GM12865 (cell line): Measurements from ENCODE around the gene BLMH.

Source experiments
- DNase-seq: peaks from one replicate; pipeline ENCODE4 v3.0.0; 2010; ENCODE audit warnings: low read depth
- H3K4me3 ChIP-seq: 2 replicates; pipeline ENCODE4 v1.5.1; 2011; ENCODE audit warnings: mild to moderate bottlenecking, low read depth, low read length, control low read depth
- TF ChIP-seq, protein P1 (sequence below): IDR thresholded peaks from 2 replicates; pipeline ENCODE4 v1.5.1; 2011; ENCODE audit warnings: low read length, control low read depth, low read depth, inconsistent platforms; ENCODE audit not compliant: insufficient read depth; ENCODE audit errors: missing control alignments

The BLMH gene

DNA sequence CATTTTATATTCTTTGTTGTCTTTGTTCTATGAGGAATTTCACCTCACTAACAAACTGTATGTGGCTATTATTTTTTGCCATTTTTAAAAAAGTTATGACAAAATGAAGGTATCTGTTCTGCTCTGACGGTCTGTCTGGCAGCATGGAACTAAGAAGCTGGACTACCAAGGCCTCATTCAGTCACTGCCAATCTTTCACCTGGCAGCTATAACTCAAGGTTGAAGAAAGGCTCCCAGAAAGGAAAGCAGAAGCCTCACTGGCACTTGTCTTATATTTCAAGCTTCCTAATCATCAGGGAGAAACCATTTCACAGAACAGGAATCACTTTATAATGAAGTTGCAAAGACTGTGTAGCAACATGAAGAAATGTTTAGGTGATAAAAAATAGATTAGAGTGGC lies 37.6 kb downstream of the BLMH start:
- no peak overlapping the region for H3K4me3 ChIP-seq
- no peak for DNase-seq
- TF ChIP-seq, protein P1, sequence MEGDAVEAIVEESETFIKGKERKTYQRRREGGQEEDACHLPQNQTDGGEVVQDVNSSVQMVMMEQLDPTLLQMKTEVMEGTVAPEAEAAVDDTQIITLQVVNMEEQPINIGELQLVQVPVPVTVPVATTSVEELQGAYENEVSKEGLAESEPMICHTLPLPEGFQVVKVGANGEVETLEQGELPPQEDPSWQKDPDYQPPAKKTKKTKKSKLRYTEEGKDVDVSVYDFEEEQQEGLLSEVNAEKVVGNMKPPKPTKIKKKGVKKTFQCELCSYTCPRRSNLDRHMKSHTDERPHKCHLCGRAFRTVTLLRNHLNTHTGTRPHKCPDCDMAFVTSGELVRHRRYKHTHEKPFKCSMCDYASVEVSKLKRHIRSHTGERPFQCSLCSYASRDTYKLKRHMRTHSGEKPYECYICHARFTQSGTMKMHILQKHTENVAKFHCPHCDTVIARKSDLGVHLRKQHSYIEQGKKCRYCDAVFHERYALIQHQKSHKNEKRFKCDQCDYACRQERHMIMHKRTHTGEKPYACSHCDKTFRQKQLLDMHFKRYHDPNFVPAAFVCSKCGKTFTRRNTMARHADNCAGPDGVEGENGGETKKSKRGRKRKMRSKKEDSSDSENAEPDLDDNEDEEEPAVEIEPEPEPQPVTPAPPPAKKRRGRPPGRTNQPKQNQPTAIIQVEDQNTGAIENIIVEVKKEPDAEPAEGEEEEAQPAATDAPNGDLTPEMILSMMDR: no peak

DNA sequence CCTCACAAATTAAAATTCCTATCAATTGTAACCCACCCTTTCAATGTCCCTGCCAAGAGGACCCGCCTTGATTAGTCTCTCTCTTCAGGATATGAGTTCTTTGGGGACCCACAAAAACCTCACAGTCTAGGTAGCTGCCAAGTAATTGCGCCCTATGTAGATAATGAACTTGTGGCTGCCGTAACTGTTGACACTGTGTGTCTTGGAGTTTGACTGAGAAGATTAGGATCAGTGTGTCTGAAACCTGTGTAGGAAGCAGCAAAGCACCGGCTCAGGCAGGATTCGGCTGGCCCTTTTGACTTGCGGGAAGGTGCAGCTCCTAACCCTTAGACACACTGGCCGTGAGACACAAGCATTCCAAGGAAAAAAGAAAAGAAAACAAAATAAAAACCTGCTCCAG lies 38.4 kb downstream of the BLMH start:
- no peak overlapping the region for H3K4me3 ChIP-seq
- DNase-seq: no peak
- TF ChIP-seq, protein P1: no peak

DNA sequence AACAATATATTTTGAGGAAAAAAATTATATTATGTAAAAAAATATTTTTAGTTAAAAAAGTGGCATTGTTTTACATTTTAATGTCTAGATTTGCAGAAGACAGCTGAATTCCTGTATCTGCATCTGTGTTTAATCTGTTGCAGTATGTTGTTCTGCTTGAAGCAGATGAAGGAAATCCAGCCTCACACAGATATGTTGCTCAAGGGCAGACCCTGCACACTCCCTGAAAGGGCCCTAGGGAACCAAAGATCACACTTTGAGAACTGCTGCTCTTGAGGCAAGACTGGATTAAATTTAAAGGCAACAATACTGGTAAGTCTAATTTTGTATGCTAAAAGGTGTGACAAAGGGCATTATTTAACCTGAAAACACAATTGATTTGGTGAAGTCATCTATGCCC lies 39.8 kb downstream of the BLMH start:
- TF ChIP-seq, protein P1: no peak
- no peak for DNase-seq
- no peak overlapping the region for H3K4me3 ChIP-seq

DNA sequence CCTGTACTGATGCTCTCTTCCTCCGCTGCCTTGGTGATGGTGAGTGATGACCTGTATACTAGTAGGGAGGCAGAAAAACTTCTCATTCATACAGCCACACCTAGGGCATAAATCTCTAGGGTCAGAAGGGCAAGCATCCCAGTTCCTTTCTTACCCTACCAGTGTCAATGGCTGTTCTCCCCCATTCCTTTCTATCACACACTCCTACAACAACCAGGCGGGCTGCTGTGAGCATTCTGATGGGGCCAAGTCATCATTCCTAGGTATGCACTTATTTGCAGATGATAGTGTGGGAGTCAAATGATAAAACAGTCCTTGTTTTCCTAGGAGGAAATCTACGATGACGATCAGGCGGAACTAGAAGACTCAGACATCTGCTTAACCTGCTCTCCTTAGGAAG lies 42.3 kb downstream of the BLMH start:
- DNase-seq: no peak
- no peak overlapping the region for H3K4me3 ChIP-seq
- TF ChIP-seq, protein P1: no peak

DNA sequence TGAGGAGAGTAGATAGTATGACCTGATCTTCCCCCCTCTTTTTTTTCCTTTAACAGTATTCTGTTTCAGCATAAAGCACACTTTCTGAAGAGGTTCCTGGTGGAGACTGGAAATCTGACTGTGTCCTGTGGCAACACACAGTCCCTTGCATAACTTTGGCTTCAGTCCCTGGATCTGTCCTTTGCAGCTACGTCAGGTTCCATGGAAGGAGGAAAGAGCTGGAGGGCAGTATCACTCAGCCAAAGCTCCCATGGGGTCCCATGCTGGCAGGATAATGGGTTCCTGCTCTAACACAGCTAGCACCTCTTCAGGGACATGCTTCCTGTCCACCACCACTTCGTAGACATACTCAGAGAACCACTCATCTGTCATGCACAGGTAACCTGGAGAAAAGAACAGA lies 43.0 kb downstream of the BLMH start:
- H3K4me3 ChIP-seq: no peak overlapping the region
- TF ChIP-seq, protein P1: no peak
- DNase-seq: no peak

DNA sequence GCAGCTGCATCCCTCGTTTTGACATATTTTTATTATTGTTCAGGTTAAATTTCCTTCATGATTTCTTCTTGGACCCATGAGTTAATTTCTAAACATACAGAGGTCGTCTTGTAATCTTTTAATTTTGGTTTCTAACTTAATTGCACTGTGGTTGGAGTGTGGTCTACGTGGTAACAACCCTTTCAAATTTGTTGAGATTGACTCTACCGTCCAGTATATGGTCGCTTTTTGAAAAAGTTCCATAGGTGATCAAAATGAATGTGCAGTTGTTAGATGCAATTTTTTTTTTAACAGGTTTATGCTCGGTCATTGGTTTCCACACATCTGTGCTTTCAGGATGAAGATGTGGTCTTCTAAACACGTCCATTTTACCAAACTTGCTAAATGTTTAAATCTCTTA lies 45.3 kb downstream of the BLMH start:
- TF ChIP-seq, protein P1: no peak
- no peak for DNase-seq
- no peak overlapping the region for H3K4me3 ChIP-seq

DNA sequence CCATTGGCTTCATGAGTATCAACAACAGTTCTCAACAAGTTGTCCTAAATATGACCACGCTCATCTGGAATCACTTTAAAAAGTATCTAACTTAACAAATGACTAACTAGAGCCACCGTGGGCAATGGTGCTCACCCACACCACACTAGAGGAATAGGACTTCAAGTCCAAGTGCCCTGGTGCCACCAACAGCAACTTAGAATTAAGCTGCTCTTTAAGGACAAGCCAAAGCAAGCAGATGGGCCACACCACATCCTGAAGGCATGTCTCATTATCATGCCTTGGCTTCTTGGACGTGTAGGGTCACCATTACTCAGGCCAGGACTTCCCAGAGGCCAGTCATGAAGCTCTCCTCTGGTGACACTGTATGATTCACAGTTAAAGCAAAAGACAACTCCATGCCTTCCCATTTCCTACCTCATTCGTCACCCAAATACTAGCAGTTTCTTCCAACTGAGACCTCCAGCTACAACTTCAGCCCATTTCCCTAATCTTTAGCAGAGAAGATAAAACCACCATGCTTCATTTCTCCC lies 46.8 kb downstream of the BLMH start:
- no peak overlapping the region for H3K4me3 ChIP-seq
- no peak for DNase-seq
- TF ChIP-seq, protein P1: no peak
